ENCODE measurements around the gene HDHD5. TPM values are rescaled to one million over a fixed set of nuclear protein-coding genes. Genes with fewer than 3 reads are reported as not detected.

The HDHD5 gene
- total and polyA plus RNA-seq, 2 of the 13 experiments (the other 11 are each of a cell fraction or from before 2014, with no cell fraction given) = not detected

- TF ChIP-seq ZNF510 (CRISPR knock-in tag; IDR thresholded peaks at IDR 0.05; ENCODE audit: low read depth) (no peak), ARNT (IDR thresholded peaks at IDR 0.05) (no peak), ZNF225 (CRISPR knock-in tag; IDR thresholded peaks at IDR 0.05) (no peak), SYNCRIP (IDR thresholded peaks at IDR 0.05; ENCODE audit: insufficient read depth, low read depth, low read length) (no peak), SALL2 (CRISPR knock-in tag; IDR thresholded peaks at IDR 0.05) (no peak), SMARCC2 (IDR thresholded peaks at IDR 0.05) (no peak), ZNF260 (CRISPR knock-in tag; IDR thresholded peaks at IDR 0.05; ENCODE audit: borderline replicate concordance, low read depth) (no peak), KDM1A (CRISPR knock-in tag; IDR thresholded peaks at IDR 0.05) (no peak), ZNF768 (CRISPR knock-in tag; IDR thresholded peaks at IDR 0.05) (0 out of 2 replicates have a peak, but pooled peaks have one; percentile 36), TBX2 (CRISPR knock-in tag; IDR thresholded peaks at IDR 0.05; ENCODE audit: borderline replicate concordance) (no peak), ZNF710 (CRISPR knock-in tag; IDR thresholded peaks at IDR 0.05; ENCODE audit: borderline replicate concordance) (no peak), GMEB1 (CRISPR knock-in tag; IDR thresholded peaks at IDR 0.05; ENCODE audit: borderline replicate concordance) (no peak), ZBTB38 (CRISPR knock-in tag; IDR thresholded peaks at IDR 0.05) (no peak), U2AF1 (optimal IDR thresholded peaks at IDR 0.05; ENCODE audit: low read depth, low read length) (no peak), GATA4 (IDR thresholded peaks at IDR 0.05; ENCODE audit: borderline replicate concordance, low read depth) (no peak), ETS1 (CRISPR knock-in tag; IDR thresholded peaks at IDR 0.05) (no peak), YY1 (IDR thresholded peaks at IDR 0.05; ENCODE audit: insufficient read depth, insufficient replicate concordance, low read depth, low read length) (no peak), ZNF563 (CRISPR knock-in tag; IDR thresholded peaks at IDR 0.05) (no peak), ZMAT3 (CRISPR knock-in tag; conservative IDR thresholded peaks at IDR 0.05) (no peak)
- TF ChIP-seq, protein P1, sequence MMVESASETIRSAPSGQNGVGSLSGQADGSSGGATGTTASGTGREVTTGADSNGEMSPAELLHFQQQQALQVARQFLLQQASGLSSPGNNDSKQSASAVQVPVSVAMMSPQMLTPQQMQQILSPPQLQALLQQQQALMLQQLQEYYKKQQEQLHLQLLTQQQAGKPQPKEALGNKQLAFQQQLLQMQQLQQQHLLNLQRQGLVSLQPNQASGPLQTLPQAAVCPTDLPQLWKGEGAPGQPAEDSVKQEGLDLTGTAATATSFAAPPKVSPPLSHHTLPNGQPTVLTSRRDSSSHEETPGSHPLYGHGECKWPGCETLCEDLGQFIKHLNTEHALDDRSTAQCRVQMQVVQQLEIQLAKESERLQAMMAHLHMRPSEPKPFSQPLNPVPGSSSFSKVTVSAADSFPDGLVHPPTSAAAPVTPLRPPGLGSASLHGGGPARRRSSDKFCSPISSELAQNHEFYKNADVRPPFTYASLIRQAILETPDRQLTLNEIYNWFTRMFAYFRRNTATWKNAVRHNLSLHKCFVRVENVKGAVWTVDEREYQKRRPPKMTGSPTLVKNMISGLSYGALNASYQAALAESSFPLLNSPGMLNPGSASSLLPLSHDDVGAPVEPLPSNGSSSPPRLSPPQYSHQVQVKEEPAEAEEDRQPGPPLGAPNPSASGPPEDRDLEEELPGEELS (CRISPR knock-in tag; IDR thresholded peaks at IDR 0.05) = no peak
- TF ChIP-seq, protein P2, sequence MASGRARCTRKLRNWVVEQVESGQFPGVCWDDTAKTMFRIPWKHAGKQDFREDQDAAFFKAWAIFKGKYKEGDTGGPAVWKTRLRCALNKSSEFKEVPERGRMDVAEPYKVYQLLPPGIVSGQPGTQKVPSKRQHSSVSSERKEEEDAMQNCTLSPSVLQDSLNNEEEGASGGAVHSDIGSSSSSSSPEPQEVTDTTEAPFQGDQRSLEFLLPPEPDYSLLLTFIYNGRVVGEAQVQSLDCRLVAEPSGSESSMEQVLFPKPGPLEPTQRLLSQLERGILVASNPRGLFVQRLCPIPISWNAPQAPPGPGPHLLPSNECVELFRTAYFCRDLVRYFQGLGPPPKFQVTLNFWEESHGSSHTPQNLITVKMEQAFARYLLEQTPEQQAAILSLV (CRISPR knock-in tag; IDR thresholded peaks at IDR 0.05; ENCODE audit: borderline replicate concordance) = no peak
Measured at GRCh38 chr22:17120281-17120680, 38.8 kb downstream of the HDHD5 start (continued).

Data from HepG2 (cell line).